ENCODE measurements around the gene ADAMTSL5.
"Not testable (repeated sequence)": the region's sequence is repeated elsewhere in the genome, so short reads cannot be mapped to it uniquely, and the experiment has no call there.

Gene ADAMTSL5

DNA sequence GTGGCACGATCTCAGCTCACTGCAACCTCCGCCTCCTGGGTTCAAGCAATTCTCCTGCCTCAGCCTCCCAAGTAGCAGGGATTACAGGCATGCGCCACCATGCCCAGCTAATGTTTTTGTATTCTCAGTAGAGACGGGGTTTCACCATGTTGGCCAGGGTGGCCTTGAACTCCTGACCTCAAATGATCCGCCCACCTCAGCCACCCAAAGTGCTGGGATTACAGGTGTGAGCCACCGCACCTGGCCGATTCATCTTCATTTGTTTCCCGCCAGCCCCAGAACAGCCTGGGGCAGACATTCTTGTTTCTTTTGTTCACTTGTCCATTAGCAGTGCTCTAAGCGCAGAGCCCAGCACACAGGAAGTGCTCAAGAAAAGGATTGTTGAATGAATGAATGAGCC is 35.8 kb downstream of the ADAMTSL5 start:
- not testable (repeated sequence) for DNase-seq

- no peak for DNase-seq
Observed at GRCh38 chr19:1475751-1476437, 36.9 kb downstream of the ADAMTSL5 start.

- no peak for DNase-seq
Observed at GRCh38 chr19:1474765-1475351, 38.0 kb downstream of the ADAMTSL5 start.

DNA sequence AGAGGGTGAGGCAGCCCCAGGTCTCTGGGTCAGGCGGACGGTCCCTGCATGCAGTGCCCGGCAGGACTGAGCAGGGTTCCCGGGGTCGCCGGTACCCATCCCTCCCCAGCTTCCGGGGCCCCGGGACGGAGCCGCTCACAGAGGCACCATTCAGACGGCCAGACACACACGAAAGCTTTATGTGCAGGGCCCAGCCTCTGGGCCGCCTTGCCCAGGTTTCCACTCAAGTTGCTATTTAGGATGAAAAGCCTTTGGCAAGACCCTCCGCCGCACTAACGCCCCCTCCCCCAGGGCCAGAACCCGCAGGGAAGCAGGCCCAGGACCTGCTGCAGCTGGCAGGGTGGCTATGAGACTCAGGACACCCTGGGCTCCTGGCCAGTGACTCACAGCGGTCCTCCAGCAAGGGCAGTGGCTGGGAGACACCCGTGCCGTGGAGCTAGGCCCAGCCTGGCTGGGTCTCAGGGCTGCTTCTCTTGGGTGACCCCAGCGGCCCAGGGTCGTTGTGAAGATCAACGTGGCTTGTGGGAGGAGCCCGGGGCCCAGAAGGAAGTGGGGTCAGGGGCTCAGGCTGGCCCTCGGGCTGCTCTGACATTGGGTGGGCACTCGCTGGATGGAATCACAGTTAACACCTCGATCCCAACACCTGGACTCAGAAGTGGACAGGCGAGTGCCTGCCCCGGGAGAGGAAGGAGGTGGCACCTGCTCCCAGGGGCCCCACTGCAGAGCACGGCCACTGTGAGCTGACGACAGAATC is 38.6 kb downstream of the ADAMTSL5 start:
- DNase-seq = no peak

GRCh38 chr19:1473085-1473851 is 39.6 kb downstream of the ADAMTSL5 start:
- no peak for DNase-seq

- DNase-seq = no peak
Observed at GRCh38 chr19:1472231-1473084, 40.4 kb downstream of the ADAMTSL5 start.

- no peak for DNase-seq
Observed at GRCh38 chr19:1471515-1472160, 41.2 kb downstream of the ADAMTSL5 start.

DNA sequence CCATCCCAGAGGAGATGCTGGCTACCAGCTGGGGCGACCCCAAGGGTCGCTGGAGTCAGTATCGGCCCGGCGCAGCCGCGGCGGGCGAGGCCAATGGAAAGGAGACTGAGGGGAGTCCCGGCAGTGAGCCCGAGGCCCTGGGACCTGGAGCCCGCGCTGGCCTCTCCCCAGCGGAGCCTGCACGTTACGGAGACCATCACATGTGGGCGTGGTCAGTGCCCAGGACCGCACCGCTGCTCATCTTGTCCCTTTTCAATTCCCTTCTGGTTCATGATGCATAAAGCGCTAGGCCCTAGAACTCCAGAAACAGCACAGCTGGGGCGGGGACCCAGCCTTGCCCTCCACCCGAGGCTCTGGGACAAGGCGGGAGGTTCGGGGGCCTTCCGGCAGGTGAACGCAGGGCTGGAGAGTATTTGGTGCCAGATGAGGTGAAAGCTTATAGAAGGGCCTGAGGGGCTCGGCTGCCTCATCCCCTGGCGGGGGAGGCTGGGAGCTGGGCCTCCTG is 41.8 kb downstream of the ADAMTSL5 start:
- DNase-seq = no peak

DNA sequence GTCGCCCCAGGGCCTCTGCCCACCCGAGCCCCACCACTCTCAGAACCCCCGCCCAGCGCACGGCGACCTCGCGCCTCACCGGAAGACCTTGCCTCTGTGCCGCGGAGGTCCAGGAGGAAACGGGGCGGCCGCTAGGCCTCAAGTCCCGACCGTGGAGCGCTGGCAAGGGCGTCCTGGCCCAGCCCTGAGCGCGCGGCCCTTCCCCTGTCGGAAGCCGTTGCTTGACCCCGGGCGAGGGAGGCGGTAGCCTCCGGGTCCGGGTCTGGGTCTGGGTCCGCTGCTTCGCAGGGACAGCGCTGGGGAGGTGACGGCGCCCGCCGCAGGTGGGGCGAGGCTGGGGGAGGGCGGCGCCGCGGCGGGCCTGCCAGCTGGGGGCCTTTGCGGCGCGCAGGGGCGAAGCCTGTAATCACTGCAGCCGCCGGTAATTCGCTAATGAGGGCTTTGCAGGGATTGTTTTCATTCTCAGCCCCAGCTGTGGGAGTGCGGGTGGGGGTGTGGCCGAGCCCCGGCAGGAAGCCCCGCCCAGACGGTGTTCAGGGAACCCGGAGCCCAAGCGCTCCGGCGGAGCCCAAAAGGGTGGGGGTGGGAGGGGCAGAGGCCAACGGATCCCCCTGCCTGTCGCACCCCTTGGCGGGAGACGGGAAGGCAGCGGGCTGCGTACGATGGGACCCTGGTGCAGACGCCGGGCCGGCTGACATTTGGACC is 42.4 kb downstream of the ADAMTSL5 start:
- peak; percentile 71 to 87 for DNase-seq

DNA sequence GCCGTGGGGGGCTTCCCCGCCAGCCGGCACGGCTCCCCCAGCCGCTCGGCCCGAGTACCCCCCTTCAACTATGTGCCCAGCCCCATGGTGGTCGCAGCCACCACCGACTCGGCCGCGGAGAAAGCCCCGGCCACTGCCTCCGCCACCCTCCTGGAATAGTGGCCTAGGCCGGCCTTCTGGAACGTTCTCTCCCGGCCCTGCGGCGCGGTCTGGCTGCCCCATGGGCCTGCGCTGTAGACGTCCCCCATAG is 42.8 kb downstream of the ADAMTSL5 start:
- no peak for DNase-seq

DNA sequence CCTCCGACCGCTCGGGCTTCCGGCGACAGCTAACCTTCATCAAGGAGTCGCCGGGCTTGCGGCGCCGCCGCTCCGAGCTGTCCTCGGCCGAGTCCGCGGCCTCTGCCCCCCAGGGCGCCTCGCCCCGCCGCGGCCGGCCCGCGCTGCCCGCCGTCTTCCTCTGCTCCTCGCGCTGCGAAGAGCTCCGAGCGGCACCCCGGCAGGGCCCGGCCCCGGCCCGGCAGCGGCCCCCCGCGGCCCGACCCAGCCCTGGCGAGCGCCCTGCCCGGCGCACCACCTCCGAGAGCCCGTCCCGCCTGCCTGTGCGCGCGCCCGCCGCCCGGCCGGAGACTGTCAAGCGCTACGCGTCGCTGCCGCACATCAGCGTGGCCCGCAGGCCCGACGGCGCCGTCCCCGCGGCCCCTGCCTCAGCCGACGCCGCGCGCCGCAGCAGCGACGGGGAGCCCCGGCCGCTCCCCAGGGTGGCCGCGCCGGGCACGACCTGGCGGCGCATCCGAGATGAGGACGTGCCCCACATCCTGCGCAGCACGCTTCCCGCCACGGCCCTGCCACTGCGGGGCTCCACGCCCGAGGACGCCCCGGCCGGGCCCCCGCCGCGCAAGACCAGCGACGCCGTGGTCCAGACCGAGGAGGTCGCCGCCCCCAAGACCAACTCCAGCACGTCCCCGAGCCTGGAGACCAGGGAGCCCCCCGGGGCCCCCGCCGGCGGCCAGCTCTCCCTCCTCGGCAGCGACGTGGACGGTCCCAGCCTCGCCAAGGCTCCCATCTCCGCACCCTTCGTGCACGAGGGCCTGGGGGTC is 43.4 kb downstream of the ADAMTSL5 start:
- DNase-seq = no peak

GRCh38 chr19:1468821-1469254 is 44.0 kb downstream of the ADAMTSL5 start:
- no peak for DNase-seq

DNA sequence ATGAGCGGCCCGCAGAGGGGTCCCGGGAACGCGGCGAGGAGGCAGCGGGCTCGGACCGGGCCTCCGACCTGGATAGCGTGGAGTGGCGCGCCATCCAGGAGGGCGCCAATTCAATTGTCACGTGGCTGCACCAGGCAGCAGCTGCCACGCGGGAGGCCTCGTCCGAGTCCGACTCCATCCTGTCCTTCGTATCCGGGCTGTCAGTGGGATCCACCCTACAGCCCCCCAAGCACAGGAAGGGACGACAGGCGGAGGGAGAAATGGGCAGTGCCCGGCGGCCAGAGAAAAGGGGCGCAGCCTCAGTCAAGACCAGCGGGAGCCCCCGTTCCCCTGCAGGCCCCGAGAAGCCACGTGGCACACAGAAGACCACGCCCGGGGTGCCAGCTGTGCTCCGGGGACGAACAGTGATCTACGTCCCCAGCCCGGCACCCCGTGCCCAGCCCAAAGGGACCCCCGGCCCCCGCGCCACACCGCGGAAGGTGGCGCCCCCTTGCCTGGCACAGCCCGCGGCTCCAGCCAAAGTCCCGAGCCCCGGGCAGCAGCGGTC is 44.5 kb downstream of the ADAMTSL5 start:
- DNase-seq = no peak

DNA sequence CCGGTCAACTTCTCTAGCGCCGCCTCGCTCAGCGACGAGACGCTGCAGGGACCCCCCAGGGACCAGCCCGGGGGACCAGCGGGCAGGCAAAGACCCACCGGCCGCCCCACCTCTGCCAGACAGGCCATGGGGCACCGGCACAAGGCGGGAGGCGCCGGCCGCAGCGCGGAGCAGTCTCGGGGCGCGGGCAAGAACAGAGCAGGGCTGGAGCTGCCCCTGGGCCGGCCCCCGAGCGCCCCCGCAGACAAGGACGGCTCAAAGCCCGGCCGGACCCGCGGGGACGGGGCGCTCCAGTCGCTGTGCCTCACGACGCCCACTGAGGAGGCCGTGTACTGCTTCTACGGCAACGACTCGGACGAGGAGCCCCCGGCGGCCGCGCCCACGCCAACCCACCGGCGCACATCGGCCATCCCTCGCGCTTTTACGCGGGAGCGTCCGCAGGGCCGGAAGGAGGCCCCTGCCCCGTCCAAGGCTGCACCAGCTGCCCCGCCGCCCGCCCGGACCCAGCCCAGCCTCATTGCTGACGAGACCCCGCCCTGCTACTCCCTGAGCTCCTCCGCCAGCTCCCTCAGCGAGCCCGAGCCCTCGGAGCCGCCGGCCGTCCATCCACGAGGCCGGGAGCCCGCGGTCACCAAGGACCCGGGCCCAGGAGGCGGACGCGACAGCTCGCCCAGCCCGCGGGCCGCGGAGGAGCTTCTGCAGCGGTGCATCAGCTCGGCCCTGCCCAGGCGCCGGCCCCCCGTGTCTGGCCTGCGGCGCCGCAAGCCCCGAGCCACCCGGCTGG is 45.1 kb downstream of the ADAMTSL5 start:
- no peak for DNase-seq

- DNase-seq = no peak
Observed at GRCh38 chr19:1467215-1467489, 45.7 kb downstream of the ADAMTSL5 start.

DNA sequence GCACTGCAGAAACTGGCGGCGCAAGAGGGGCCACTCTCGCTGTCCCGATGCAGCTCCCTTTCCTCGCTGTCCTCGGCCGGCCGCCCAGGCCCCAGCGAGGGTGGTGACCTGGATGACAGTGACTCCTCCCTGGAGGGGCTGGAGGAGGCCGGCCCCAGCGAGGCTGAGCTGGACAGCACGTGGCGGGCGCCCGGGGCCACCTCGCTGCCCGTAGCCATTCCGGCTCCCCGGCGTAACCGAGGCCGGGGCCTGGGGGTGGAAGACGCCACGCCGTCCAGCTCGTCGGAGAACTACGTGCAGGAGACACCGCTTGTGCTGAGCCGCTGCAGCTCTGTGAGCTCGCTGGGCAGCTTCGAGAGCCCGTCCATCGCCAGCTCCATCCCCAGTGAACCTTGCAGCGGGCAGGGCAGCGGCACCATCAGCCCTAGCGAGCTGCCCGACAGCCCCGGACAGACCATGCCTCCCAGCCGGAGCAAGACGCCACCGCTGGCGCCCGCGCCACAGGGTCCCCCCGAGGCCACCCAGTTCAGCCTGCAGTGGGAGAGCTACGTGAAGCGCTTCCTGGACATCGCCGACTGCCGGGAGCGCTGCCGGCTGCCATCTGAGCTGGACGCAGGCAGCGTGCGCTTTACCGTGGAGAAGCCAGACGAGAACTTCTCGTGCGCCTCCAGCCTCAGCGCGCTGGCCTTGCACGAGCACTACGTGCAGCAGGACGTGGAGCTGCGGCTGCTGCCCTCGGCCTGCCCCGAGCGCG is 46.2 kb downstream of the ADAMTSL5 start:
- DNase-seq = no peak

DNA sequence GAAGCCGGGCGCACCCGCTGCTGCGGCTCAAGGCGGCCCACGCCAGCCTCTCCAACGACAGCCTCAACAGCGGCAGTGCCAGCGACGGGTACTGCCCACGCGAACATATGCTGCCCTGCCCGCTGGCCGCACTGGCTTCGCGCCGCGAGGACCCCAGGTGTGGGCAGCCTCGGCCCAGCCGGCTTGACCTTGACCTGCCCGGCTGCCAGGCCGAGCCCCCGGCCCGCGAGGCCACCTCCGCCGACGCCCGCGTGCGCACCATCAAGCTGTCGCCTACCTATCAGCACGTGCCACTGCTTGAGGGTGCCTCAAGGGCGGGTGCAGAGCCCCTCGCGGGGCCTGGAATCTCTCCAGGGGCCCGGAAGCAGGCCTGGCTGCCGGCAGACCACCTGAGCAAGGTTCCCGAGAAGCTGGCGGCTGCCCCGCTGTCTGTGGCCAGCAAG is 46.8 kb downstream of the ADAMTSL5 start:
- no peak for DNase-seq

GRCh38 chr19:1465191-1466016 is 47.4 kb downstream of the ADAMTSL5 start:
- no peak for DNase-seq

Measured in NCI-H2081 (cell line).